GM18858 (cell line): Measurements from ENCODE around the gene TDRKH.

ENCODE experiments used
- ATAC-seq: cut with Tn5 transposase; IDR thresholded peaks from one replicate; pipeline ENCODE4 v1.9.1; 2021; ENCODE audit not compliant: unreplicated experiment

TDRKH gene

GRCh38 chr1:151790071-151790939, at the start of gene TDRKH:
TDRKH (minus strand) TSS chr1:151790500; CDS start chr1:151783022, 7,478 bp downstream.
- peak; percentile 86 for ATAC-seq

DNA sequence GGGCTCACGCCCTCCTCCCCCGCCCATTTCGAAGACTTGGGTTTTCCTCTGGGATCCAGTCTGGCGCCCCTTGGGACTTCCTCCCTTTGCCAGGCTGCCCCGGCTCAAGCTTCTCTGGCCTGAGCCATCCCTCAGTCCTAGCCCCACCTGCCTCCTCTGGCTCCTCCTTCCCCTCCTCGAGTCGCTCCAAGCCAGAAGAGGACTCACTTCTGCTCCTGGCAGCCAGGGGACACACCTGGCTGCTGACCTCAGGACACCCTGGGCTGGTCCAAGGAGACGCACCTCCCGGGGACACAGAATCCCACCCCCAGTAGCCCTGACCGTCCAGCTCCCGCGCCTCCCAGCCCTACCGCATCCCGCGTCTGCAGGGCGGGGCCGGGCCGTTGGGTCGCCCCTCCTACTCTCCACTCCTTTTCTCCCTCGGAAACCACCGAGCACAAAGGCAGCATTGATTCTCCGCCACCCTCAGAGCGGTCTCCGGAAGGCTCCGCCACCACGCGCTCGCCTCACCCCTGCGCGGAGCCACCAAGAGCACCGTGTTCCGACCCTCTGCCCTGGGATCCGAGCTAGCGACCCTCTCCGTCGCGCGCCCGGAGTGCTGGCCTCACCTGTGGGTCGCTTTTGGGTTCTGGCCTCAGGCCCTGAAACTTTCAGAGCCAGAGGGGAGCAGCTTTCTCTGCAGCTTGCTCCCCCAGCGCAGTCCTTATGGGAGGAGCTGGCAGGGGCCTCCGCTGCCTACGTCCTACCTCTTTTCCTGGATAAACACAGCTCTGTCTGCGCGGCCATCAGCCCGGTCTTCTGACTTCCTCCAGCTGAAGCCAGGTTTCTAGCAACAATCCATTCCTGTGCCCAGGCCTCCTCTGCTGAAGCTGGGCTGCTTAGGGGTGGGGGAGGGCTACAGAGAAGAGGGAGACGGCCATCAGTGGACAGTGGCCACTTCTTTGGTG, 49.4 kb upstream of the TDRKH start, which contains the start of gene C2CD4D:
Gene C2CD4D, minus strand, starts transcription at position 364 of the 947 bp plus-strand sequence. CDS start 831 bp downstream, outside the sequence.
- no peak for ATAC-seq

GRCh38 chr1:151839082-151839412, 48.7 kb upstream of the TDRKH start:
- no peak for ATAC-seq

DNA sequence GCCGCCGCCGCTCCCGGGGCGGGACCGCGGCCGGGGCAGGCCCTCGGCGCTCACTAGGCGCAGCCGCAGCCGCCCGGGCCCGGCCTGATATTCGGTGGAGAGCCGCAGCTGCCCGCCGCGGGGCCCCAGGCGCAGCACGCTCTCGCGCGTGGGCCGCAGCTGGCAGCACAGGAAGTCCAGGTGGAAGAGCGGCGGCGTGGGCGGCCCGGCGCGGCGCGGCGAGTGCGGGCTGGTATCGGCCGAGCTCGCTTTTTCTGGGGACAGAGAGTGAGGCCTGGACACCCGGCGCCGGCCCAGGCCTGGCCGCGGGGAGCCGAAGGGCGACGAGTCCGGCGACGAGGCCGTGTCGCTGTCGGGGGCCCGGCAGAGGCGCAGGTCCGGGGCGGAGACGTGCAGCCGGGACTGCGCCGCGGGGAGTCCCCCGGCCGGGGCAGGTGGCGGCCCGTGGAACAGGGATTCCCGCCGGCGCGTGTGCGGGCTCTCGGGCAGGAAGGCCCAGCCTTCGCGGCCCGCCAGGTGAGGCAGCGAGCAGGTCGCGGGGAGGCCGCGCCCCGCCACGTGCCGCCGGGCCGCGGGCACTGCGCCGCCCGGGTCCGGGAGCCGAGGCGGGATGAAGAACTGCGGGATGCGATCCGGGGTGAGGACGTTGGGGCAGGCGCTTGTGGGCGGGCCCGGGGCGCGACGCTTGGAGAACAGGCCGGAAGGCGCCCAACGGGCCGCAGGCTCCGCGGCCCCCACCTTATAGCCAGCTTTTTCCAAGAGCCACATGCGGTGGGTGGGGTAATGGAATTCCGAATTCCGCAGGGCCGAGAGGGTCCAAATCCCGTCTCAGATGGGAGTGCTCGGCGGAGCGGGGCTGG, 48.2 kb upstream of the TDRKH start:
- ATAC-seq: no peak

GRCh38 chr1:151837884-151838221, 47.6 kb upstream of the TDRKH start:
- no peak for ATAC-seq

DNA sequence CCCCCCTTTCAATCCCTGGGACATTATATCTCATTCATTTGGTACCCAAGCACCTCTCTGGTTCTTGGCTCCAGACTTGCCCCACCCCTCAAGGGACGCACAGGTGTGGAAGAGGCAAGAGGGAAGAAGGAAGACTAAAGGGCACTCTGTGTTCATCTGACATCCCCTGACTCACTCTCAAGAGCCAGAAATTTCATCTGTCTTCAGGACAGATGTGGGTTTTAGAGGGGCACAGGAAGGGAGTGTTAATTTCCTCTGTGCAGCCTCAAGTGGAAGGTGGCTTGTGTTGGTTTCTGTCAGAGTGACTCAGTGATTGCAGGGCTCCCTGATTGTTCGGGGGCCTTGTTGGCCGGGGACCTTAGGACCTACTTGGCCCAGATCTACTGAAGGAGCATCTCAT, 46.9 kb upstream of the TDRKH start:
- no peak for ATAC-seq

- no peak for ATAC-seq
Measured at GRCh38 chr1:151835596-151835995, 45.3 kb upstream of the TDRKH start.

DNA sequence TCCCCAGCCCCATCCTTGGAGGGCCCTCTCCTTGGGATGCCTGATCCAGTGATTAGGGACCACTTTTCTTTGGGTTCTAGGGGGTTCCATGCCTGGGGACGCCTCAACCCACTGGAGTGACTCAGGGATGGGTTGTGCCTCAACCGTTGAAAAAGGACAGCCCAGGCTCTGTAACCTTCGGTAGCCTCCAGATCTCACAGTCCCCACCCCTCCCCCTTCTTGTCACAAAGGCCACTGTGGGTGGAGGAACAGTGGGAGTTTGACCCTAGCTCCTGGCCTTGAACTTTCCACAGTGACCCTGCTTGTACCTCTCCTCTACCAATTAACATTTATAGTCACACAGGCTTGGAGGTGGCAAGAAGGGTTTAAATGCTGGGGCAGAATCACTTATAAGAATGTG, 43.9 kb upstream of the TDRKH start:
- no peak for ATAC-seq

- no peak for ATAC-seq
Measured at GRCh38 chr1:151833172-151833900, 43.0 kb upstream of the TDRKH start.

GRCh38 chr1:151832318-151832980, 42.1 kb upstream of the TDRKH start:
- no peak for ATAC-seq

DNA sequence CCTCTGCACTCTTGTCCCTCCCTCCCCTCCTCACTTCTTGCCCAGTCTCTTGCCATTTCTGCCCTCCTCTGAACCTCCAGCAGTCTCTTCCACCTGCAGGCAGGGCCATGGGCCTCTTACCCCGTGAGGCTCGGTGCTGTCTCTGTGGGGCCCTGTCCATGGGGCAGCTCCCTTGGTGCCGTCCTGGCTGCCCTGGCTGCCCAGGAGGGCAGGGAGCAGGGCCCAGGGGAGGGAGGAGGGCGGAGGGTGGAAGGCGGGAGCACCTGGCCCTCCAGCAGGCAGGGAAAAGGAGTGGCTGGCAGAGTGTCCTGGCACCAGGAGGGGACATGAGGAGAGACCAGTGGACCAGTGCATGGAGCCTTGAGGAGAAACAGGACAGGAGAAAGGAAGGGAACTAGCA, 41.3 kb upstream of the TDRKH start, which contains the start of gene RORC:
Gene RORC, minus strand, starts transcription at position 198 of the 400 bp plus-strand sequence. Its CDS starts 38 bp downstream, at position 160.
- ATAC-seq: no peak

- ATAC-seq: no peak
Measured at GRCh38 chr1:151831256-151831591, 40.9 kb upstream of the TDRKH start.

DNA sequence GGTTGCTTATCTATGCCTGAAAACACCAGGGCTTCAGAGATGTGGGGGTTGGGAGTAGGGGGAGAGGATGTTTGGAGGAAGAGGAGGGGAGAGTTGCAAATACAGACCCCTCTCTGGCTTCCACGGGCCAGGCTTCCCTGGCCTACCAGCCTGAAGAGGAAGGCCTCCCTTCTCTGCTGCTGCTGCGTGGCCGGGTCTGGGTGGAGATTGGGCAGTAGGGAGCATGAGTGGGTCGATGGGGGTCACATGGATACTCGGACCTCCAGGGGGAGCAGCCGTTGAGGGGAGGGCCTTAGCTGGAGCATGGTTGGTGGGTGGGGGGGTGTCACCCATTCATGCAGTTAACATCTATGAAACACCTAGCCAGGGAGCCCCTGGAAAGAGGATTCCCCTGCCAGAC, 39.8 kb upstream of the TDRKH start:
- ATAC-seq: no peak

DNA sequence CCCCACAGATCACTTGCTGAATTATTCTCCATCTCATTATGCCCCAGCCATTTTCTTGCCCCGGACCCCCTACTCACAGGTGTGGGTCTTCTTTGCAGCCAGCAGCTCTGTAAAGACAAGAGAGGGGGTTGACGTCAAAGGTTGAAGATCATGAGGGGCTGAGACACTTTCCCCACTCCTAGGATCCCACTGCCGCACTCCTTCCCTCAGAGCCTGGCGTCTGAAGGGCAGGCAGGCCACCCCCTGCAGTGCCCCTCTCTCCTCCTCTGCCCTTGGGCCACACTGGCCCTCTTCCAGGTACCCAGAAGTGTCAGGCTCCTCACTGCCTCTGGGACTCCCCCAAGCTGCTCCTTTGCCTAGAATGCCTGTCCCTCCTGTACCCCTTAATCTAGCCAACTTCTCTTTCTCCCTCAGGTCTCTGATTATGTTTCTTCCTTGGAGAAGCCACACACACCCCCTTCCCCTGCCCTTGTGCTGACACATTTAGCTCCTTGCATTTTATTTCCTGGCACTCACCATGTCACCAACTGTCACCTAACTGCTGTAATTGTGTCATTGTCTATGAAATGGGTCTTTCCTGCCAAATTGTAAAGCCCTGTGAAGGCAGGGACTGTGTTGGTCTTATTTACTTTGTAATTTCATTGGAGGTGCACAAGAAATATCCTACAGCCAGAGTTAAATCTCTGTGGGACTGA, 39.2 kb upstream of the TDRKH start:
- no peak for ATAC-seq

- ATAC-seq: no peak
Measured at GRCh38 chr1:151828921-151829320, 38.6 kb upstream of the TDRKH start.

GRCh38 chr1:151827853-151828252, 37.6 kb upstream of the TDRKH start:
- no peak for ATAC-seq

DNA sequence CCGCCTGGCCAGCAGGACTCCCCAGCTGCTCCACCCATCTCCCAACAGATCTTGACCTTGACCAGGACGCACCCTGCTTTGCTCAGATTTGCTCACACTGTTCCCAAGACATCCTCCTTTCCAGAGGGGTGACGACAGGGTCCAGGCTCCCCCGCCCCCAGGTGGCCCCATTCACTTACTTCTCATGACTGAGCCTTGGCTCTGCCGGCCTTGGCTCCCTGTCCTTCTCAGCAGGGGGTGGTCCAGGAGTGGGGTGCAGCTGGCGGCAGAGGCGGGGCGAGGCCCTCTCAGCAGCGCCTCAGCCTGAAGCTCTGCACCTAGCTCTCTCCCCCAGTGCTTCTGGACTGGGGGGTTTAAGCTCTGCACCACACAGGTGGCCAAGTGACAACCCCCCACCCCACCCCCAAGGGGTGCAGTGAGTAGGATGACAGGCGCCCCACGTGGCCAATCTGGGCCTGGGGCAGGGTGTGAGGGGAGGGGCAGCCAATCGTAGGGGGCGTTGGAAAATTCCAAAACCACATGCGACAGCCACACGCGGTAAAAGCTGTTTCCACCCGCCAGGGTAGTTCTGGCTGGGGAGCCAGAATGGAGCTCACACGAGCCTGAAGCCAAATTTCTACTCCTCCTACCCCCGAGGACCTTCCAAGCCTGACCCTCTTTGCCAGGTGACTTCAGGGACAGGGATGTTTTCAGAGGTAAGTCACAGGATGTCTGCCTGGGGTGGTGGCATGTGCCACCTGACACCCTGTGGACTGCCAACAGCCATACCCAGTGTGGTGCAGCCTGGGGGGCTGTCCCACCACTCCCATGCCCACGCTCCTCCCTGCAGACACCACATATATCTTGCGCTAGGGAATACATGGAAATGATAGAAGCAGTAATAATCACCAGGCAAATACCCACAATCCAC, 35.7 kb upstream of the TDRKH start:
- ATAC-seq: no peak

DNA sequence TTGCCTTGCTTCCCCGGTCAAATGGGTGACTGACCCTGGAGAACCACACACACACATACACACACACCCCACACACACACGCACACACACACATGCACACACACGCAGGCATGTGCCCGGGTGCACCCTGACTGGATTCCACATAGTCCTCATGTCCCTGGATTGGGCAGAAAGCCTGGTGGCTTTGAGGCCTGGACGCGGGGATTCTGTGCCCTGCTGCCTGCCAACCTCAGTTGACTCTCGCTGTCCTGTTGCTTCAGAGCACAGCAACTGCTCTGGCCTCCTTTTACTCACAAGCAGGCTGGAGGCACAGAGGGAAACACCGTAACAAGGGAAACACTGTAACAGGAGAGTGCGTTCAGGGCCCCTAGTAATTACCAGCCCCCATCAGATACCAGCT, 34.9 kb upstream of the TDRKH start:
- no peak for ATAC-seq
